HG03354 (cell line): ENCODE measurements around the gene OTC.

Experiments
- ATAC-seq: cut with Tn5 transposase; IDR thresholded peaks from one replicate; pipeline ENCODE4 v1.9.1; 2021; ENCODE audit warnings: mild to moderate bottlenecking; ENCODE audit not compliant: unreplicated experiment, poor library complexity, severe bottlenecking

Gene OTC

GRCh38 chrX:38356401-38356800 is 4.0 kb downstream of the OTC start:
- ATAC-seq = no peak

- ATAC-seq = no peak
Observed at GRCh38 chrX:38357747-38358673, 5.6 kb downstream of the OTC start.

- ATAC-seq = no peak
Observed at GRCh38 chrX:38363046-38363445, 10.6 kb downstream of the OTC start.

- no peak for ATAC-seq
Observed at GRCh38 chrX:38365954-38366353, 13.6 kb downstream of the OTC start.

- ATAC-seq = no peak
Observed at GRCh38 chrX:38368774-38369173, 16.4 kb downstream of the OTC start.

- ATAC-seq = no peak
Observed at GRCh38 chrX:38371641-38372040, 19.2 kb downstream of the OTC start.

- no peak for ATAC-seq
Observed at GRCh38 chrX:38374431-38374830, 22.0 kb downstream of the OTC start.

- peak; percentile 53 for ATAC-seq
Observed at GRCh38 chrX:38375891-38376290, 23.5 kb downstream of the OTC start.

GRCh38 chrX:38376747-38377146 is 24.3 kb downstream of the OTC start:
- no peak for ATAC-seq

- no peak for ATAC-seq
Observed at GRCh38 chrX:38379088-38379487, 26.7 kb downstream of the OTC start.

- no peak for ATAC-seq
Observed at GRCh38 chrX:38382663-38383062, 30.3 kb downstream of the OTC start.

GRCh38 chrX:38400389-38400910 is 48.0 kb downstream of the OTC start:
- no peak for ATAC-seq

GRCh38 chrX:38402118-38402517 is 49.7 kb downstream of the OTC start:
- no peak for ATAC-seq

- no peak for ATAC-seq
Observed at GRCh38 chrX:38403834-38404233, 51.4 kb downstream of the OTC start.

- ATAC-seq = no peak
Observed at GRCh38 chrX:38407126-38407525, 54.7 kb downstream of the OTC start.

GRCh38 chrX:38409289-38409688 is 56.9 kb downstream of the OTC start:
- no peak for ATAC-seq

- no peak for ATAC-seq
Observed at GRCh38 chrX:38426785-38427184, 74.4 kb downstream of the OTC start.

- no peak for ATAC-seq
Observed at GRCh38 chrX:38431525-38431924, 79.1 kb downstream of the OTC start.

GRCh38 chrX:38435130-38435529 is 82.7 kb downstream of the OTC start:
- ATAC-seq = no peak

GRCh38 chrX:38437093-38437492 is 84.7 kb downstream of the OTC start:
- ATAC-seq = no peak

- no peak for ATAC-seq
Observed at GRCh38 chrX:38438321-38438720, 85.9 kb downstream of the OTC start.
